ENCODE data around the gene SPTB. TPM values are rescaled to one million over a fixed set of nuclear protein-coding genes. Genes with fewer than 3 reads are reported as not detected.

Gene SPTB
- total RNA-seq, 1 experiment from 2014 or later: 0.84 TPM

DNA sequence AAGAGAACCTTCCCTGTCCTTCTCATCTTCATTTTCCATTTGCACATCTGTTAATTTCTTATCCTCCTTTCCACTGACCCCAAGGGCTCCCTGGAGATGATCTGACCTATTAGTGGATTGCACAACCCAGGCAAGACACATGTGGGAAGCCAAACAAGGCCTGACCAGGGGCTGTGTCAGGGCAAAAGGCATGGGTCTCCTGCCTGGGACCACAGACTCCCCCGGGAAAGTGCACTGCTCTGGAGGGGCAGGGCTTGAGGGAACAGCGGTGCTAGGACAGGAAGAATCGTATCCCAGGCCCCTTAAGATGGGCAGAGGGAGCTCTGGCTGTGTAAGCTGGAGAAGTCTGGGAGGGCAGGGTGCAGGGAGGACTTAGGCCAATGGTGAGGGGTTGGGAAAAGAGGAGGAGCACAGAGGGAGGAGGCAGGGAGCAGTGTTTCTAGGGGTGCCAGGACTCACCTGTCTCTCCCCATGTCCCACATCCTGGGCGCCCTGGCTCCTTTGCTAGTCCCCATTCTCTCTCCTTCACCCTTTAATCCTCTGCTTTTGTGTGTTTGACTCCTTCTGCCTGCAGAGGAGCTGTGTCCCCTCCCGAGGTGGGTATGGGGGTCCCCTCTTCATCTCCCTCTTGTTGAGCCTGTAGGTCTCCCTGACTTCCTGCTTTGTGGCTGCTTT lies 150.2 kb downstream of the SPTB start:
- no peak for DNase-seq (ENCODE audit: low read depth)

DNA sequence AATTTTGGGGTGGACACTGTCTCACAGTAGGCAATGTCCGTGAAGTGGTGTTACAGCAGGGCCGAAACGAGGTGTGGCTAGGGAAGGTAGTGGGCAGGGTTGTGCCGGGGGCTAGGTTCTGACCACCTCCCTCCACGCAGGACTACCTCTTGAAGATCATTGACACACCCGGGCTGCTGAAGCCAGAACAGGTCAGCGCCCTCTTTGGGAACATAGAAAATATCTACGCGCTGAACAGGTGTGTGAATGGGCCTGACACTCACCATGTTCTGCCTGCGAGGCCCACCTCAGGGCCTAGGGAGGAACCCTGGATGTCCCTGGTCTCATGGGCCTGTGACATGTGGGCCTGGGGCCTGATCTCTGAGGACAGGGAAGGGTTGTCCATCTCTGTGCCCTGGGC lies 150.9 kb downstream of the SPTB start:
- DNase-seq (ENCODE audit: low read depth): no peak

DNA sequence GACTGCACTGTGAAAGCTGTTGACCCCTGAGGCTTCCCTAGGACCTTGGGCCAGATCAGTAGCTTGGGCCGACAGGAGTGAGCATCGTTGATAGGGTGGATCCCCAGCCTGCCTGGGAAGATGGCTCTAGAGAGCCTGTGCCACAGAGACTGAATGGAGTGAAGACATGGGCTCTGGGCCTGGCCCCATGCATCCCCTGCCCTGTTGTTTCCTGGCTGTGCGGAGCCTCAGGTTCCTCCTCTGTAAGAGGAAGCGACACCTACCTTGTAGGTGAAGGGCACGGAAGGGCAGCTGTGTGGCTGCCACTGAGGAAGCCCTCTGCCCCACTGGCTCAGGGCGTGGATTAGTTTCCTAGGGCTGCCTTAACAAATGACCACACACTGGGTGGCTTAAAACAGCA lies 151.6 kb downstream of the SPTB start:
- DNase-seq (ENCODE audit: low read depth): no peak

DNA sequence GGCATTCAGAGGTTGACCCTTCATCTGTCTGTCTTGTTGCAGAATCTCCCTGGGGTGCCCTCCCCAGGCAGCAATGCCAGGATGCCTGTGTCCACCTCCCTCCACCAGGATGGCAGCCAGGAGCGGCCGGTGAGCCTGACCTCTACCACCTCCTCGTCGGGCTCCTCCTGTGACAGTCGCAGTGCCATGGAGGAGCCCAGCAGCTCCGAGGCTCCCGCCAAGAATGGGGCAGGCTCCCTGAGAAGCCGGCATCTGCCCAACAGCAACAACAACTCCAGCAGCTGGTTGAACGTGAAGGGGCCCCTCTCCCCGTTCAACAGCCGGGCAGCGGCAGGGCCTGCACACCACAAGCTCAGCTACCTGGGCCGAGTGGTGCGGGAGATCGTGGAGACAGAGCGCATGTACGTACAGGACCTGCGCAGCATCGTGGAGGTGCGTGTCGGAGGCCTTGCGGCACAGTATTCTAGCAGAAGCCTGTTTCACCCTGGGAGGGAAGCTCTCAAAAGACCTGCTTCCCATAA lies 152.1 kb downstream of the SPTB start:
- no peak for DNase-seq (ENCODE audit: low read depth)

DNA sequence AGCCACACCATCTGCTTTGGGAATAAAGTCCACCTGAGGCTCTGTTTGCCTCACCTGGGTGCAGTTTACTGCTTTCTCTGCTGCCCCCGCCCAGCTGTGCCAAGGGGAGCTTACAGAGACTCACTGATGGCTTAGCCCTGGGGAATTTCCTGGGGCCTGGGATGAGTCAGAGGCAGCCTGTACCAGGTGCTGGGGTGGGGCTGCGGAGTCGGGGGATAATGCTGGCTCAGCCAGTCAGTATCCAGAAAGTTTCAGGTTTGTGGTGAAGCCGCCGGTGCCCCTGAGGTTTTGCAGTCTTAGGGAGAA lies 153.2 kb downstream of the SPTB start:
- DNase-seq (ENCODE audit: low read depth): peak; percentile 35

DNA sequence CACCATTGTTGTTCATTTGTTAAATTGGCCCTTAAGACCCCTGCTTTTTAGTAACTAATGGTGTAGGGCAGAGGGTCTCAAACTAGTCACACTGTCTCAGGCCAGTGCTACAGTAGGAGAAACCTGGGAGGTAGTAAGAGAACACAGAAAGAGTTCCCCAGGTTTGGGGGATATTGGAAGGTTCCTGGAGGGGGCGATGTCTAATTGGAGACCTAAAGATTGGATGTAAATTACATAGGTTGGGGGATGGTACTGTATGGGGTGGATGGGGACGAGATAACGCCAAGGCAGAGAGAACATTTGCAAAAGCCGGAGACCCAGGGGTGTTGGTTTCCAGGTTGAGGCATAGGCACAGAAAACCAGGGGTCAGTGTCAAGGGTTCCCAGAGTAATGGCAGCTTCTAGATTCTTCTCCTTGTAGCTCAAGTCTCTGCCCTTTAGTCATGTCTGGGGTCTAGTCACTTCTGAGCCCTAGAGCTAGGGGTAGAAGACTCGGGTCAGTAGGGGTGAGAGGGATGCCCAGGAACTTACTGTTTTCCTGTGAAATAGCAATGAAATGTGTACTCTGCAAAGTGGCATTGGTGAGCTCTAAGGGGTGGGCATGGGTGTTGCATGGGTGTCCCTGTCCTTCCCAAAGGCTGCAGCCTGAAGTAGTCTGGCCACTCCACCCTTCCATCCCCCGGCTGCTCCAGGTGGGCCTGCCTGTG lies 153.7 kb downstream of the SPTB start:
- no peak for DNase-seq (ENCODE audit: low read depth)

DNA sequence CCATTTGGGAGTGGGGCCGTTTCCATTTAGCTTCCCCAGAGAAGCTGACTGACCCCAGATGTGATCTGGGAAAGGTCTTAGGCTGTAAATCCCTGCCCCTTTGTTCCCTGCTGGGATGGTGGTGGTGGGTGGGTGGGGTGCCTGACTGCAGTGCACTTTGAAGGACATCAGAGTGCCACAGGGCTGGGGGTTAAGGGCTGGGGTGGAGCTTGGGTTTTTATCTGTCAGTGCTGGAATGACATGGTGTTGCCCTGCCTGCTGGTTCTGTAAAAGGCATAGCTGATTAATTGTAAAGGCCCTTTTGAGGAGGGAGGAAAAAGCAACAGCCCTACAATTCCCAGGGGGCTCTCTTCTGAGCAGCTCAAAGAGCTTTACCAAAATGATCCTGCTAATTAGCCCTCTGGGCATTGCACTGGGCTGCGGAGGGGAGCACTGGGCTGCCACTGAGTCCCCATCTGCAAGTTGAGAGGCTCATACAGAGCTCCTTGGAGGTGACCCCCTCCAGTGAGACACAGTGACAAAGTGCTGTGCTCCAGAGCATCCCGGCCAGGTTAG lies 154.4 kb downstream of the SPTB start:
- no peak for DNase-seq (ENCODE audit: low read depth)

DNA sequence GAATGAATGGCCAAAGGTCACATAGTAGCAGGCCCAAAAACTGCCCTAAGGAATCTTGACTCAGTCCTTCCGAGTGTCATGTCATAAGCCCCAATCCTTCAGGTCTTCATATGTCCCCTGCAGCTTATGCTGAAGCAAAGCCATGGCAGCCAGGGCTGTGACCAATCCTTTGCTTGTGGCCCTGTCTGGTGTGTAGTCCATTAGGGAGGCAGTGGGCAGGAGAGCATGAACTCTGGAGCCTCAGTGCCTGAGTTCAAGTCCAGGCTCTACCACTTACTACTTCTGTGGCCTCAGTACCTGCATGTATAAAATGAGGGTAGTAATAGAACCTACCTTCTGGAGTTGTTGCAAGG lies 155.2 kb downstream of the SPTB start:
- DNase-seq (ENCODE audit: low read depth): no peak

DNA sequence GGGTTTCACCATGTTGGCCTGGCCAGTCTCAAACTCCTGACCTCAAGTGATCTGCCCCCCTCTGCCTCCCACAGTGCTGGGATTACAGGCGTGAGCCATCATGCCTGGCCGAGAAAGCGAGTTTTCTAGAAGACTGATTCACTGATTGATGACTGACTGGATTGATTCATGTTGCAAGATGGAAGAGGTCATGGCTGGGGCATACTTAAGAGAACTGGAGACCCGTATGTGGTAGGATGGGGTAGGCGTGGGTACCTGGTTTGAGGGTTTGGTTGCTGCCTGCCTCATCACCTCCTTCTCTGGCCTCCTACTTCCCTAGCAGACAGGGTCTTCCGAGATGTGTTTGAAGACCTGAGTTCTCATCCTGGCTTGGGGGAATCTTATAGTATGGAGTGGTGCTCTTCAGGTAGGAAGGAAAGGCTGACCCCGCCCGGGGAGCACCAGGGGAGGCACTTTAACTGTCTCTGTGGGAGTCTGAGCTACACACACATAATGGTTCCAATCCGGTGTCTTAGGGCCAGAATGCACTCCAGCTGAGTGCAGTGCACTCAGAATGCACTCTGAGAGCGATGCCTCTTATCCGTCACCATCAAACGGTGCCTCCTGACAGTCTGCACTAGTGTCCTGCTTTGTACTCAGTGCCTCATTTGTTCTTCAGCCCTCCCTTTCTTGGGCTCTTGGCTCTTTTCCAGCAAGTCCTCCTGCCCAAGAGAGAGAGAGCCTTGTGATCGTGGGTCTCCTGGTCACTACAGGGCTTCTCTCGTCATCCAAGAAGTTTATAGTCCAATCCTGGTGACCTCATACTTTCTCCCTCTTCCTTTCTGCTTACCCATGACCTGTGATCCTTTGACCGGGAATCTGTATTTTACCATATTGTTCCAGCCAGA lies 155.8 kb downstream of the SPTB start:
- DNase-seq (ENCODE audit: low read depth): no peak

DNA sequence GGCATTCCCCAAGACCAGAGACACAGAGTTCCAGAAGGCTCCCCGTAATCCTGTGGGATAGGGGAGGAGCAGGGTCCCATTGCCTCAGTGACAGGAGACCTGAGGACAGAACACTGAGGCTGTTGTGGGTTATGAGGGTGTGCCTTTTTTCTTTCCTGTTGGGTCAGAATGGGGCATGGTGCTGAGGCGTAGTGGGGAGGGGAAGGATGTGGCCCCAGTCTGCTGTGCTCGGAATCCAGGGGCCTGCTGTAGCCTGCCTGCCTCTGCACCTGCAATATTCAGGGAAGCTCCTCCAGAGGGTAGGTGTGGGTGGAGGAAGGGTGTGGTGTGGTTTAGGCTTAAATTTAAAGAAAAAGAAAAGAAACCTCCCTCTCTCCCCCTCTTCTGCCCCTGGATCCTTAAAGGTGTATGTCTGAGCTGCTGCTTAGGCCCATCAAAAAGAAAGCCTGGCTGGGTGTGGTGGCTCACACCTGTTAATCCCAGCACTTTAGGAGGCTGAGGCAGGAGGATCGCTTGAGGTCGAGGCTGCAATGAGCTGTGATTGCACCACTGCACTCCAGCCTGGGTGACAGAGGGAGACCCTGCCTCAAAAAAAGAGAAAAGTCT lies 156.8 kb downstream of the SPTB start:
- no peak for DNase-seq (ENCODE audit: low read depth)

DNA sequence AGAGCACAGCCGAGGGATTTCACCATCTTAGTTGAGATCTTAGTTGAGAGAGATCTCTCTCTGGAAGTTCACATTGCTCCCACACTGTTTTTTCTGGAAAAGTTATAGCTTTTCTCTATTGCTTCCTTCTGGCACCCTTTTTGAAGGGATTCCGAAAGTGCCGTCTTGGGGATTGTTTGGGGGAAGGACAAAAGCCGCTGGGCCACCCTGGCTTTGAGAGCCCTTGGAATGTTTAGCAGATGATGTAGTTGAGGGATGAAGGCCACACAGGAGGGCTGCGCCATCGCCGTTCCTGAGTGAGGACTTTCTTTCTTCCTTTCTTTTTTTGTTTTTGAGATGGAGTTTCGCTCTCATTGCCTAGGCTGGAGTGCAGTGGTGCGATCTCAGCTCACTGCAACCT lies 157.8 kb downstream of the SPTB start:
- DNase-seq (ENCODE audit: low read depth): no peak

DNA sequence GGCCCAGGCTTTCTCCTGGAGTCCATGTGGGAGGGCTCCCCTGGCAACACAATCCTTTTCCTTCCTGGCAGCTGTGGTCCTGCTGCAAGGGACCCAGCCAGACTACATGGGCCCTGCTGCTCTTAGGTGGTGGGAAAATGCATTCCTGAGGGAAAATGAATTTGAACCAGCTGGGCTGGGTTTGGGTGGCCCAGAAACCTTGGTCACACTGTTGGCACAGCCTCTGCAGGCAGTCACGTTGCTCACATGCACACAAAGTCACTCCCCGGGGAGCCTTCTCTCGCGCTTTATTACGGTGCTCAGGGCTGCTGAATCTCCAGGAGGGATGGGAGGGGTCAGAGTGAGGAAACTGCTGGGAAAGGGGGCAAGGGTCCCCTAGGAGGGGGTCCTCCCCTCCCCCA lies 158.3 kb downstream of the SPTB start:
- DNase-seq (ENCODE audit: low read depth): peak; percentile 85

DNA sequence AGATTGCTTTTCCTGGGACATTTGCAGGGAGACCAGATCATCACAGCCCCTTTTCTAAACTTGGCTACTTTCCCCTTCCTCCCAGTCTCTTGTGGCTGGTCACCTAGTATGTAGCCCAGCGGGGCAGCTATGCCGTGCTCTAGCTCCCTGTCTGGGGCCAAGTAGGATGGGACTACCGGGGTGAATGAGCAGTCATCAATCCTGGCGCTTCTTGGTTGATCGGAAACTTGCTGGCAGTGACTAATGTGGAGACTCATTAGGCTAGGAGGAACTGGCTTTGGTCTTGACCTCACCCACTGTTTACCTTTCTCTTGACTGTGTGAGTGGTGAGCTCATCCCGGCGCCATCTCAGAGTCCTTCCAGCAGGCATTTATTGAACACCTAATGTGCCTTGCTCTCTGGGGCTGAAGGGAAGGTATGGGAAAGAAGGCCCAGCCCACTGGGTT lies 159.6 kb downstream of the SPTB start:
- DNase-seq (ENCODE audit: low read depth): peak; percentile 61

DNA sequence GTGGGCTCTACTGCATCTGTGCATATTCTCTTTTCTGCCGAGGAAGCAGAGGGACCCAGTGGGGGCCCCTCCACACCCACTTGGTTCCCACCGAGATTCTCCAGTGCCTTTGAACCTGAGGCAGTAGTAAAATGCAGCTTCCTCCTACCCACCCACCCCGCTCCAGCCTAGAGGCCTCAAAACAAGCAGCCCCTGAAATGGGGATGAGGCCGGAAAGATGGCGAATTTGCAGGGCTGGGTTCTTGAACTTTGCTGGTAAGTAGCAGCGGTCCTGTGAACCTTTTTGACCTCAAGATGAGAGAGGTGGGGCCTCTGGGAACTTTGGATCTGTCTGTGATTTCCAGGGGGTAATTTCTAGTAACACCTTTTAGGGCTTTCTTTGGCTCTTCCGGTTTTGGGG lies 160.1 kb downstream of the SPTB start:
- DNase-seq (ENCODE audit: low read depth): no peak

DNA sequence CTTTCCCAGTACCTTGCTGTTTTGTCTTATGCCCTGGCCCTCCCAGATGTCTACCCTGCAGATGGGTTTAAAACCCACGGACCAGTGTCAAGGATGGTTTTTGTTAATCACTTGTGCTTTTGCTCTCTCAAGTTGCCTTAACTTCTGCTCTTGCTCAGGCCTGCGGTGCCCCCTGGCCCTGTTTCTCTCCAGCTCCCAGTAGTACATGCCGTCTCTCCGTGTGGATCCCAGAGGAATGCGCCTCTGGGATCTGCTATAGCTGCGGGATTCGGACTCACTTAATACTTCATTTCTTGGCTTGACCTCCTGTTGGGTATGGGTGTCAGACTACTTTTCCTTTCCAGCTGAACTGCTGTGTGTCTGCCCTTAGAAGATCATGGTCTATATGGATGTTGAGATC lies 160.9 kb downstream of the SPTB start:
- DNase-seq (ENCODE audit: low read depth): no peak

DNA sequence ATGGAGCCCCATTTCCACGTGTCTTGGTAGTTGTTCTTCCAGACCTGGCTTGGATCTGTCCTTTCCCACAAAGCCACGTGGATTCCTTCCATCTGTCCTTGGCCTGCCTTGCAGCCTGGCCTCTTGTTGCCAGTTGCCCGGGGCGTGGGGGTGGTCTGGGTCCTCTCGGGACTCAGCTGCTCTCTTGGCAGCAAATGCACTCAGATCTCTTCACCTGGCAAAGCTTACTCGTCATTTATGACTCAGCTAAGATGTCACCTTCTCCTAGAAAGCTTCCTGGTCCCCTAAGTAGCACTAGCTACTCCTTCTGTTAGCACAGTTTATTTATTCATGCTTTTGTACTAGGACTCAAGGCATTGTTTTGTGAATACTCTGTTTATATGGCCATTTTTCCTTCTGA lies 161.8 kb downstream of the SPTB start:
- peak; percentile 26 for DNase-seq (ENCODE audit: low read depth)

DNA sequence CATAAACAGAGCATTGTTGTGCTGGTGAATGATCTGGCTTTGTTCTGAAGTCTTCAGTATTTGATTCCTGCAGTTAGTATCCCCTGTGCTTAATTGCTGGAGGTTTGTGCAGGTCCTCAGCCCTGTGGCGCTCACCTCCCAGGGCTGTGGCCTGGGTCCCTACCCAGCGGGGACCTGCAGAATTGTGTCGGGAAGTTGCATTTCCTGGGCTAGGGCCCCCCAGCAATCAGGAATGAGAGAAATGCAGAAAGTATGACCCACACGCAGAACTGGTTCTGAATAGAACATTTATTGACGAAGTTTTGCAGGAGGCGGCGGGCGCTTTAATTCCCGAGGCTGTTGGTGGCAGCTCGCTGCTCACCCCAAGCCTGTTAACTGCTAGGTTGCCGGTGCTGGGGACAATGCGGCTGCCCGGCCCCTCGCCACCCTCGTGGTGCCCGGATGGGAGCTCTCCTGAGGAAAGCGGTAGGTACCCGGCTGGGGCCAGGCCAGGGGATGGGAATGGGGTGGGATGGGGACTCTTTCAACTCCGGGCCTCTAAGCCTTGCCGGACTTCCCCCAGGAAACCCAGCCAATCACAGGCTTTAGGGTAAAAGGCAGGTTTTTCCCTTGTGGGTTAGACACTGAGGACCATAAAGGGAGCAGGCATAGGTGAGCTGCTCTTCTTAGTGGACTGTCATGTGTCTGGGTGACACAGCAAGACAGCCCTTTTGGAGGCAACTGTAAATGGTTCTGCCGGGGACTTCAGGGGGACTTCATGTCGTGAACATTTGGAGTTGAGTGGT lies 163.9 kb downstream of the SPTB start:
- DNase-seq (ENCODE audit: low read depth): no peak

DNA sequence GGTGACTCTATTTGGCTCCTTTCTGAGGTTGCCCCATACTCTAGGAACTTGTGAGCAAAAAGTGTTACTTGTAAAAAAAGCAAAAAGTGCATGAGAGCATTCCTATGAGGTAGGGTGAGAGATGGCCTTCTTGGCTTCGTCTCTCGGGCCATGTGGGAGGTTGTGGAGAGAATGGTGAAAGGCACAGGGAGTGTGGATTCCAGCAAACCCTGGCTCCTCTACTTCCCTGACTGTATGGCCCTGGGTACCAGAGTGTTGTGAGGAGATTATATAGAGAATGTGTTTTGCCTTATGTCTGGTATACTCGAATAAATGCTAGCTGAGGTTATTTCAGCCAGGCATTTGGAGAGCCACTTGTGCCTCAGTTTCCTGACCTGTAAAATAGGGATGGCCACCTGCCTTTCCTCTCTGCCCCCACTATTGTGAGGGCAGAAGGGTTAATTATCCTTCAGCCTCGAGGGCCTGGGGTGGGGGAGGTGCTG lies 164.5 kb downstream of the SPTB start:
- DNase-seq (ENCODE audit: low read depth): no peak

DNA sequence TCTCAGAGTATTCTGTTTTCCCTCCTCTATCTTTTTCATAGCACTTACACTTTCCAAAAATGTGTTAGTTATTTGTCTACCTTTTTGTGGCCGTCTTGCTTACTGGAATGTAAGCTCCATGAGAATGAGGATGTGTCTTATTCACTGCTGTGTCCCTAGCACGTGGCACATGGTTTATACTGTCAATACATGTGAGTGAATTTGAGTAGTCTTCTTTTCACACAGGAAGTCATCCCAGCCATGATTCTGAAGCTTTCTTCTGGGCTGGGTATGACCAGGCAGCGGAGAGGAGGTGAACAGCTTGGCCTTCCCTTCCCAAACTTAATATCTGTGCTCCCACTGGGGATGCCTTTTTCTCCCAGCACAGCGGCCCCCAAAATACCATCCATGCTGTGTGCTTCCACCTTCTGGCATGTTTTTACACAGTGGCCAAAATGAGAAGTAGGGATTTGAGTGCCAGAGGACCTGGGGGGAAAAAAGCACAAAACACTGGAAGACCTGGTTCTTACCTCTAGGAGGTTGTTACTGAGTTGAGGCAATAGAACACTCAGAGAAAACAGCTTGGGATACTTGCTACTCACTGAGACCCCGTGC lies 165.2 kb downstream of the SPTB start:
- no peak for DNase-seq (ENCODE audit: low read depth)

DNA sequence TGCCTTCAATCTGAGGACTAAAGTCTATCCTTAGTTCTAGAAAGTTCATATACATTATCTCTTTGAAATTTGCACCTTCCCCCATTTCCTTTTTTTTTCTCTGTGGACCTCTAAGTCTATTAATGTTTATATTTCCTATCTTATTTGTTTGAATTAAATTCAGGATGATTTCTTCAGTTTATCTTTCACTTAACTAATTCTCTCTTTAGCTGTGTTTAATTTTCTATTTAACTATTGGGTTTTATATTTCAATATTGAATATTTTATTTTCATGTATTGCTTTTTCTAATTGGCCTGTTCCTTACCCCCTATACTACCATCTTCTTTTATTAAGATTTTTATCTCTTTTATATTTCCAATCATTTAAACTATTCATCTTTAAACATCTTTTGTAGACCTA lies 166.0 kb downstream of the SPTB start:
- DNase-seq (ENCODE audit: low read depth): no peak

DNA sequence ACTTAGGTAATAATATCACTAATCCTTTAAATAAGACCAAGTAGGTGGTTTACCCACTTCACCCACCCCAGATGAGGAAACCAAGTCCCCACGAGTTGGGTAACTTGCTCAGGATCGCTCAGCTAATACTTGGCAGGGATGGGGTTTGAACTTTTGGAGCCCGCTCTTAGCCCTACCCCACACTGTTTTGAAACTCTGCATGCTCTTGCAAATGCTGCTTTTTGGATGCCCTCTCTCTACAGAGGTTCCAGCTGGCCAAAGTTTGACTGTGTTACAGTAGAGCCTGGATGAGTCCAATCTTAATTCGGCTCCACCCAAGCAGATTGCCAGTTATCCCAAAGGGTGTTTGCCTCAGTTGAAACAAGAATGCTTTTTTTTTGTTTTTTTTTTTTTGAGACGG lies 168.7 kb downstream of the SPTB start:
- DNase-seq (ENCODE audit: low read depth): no peak
